ENCODE measurements around the gene ALOX12.

DNA sequence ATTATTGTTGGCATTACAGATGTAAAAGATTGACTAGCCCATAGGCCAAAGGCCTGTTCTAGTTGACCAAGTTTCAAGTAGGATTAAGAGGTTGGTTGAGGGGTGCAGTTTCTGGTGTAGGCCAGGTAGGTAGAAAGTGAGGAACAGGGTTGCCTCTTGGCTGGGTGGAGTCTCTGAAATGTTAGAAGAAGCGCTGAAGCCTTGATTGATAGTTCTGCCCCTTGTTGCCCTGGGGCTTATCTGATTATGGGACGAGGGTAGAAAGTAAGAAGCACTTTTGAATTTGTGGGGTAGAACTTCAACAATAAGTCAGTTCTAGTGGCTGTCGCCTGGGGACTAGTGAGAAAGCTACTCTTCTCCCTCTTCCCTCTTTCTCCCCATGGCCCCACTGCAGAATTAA is 33.2 kb downstream of the ALOX12 start:
- no peak for TF ChIP-seq CTCF (IDR thresholded peaks at IDR 0.05; ENCODE audit: low read depth, low read length)
- TF ChIP-seq EZH2phosphoT487 (IDR thresholded peaks at IDR 0.05; ENCODE audit: low read depth): no peak
